HCT116 (cell line): ENCODE measurements around the gene ERC2. TPM values are rescaled to one million over a fixed set of nuclear protein-coding genes. Genes with fewer than 3 reads are reported as not detected.

ENCODE experiments used
- ATAC-seq: fragments of 200-7000 bp; cut with Tn5 transposase; 2 replicates; pipeline ENCODE4 v1.9.1; 2020; ENCODE audit warnings: mild to moderate bottlenecking, moderate library complexity
- BruUV-seq: library from RNA; stranded (reverse); fragments of 400-500 nt; replicated peaks from 2 replicates; lab custom pipeline; 2021; lab: Mats Ljungman, UMichigan
- CTCF ChIA-PET: fragments of 300-600 bp; sonication (Branson Sonifier 250); formaldehyde crosslinking; loops from one replicate; lab custom pipeline; 2021; ENCODE audit warnings: antibody characterized with exemption; lab: Charles Lee
- POLR2A ChIA-PET: fragments of 300-600, 350-600 bp; sonication (Branson Sonifier 250); formaldehyde crosslinking; loops from one replicate; lab custom pipeline; 2021; ENCODE audit warnings: antibody characterized with exemption; lab: Charles Lee
- RAD21 ChIA-PET, 2 experiments: fragments of 300-600 bp; sonication (Branson Sonifier 250); formaldehyde crosslinking; loops; one replicate each; lab custom pipeline; 2023; ENCODE audit warnings: low total read pairs in 2 of 2; ENCODE audit not compliant: uncharacterized antibody in 2 of 2, unreplicated experiment in 2 of 2, low non-redundant PET in 1 of 2; lab: Charles Lee
- DNase-seq: peaks from one replicate; pipeline ENCODE4 v3.0.0-alpha.2; 2010; ENCODE audit warnings: low read depth, low spot score
- H2AFZ ChIP-seq: fragments of 200-600 bp; shearing (Covaris generic), sonication (generic); 2 replicates; pipeline ENCODE4 v1.6.1; 2017; ENCODE audit warnings: low read depth, mixed run types, mixed read lengths, antibody characterized with exemption, low read length; ENCODE audit not compliant: poor library complexity, severe bottlenecking
- H3K27ac ChIP-seq: 2 replicates; pipeline ENCODE4 v1.5.1; 2012; ENCODE audit warnings: low read depth, low read length
- H3K27me3 ChIP-seq: fragments of 200-600 bp; sonication (generic); 2 replicates; pipeline ENCODE4 v1.6.1; 2016; ENCODE audit warnings: mixed run types, low read length, mixed read lengths; ENCODE audit not compliant: insufficient read depth
- H3K36me3 ChIP-seq, 2 experiments: fragments of 200-500 bp in 1 of 2; fragments of 200-600 bp in 1 of 2; sonication (Bioruptor generic) in 1 of 2; sonication (generic) in 1 of 2; 2 replicates each; pipeline versions ENCODE4 v1.5.1 to v1.6.1; 2014 to 2016; ENCODE audit warnings: low read length in 2 of 2, inconsistent platforms in 1 of 2, mixed read lengths in 1 of 2, mixed run types in 1 of 2; ENCODE audit not compliant: insufficient read depth in 2 of 2, control insufficient read depth in 1 of 2
- H3K4me1 ChIP-seq, 2 experiments: fragments of 200-600 bp in 1 of 2; sonication (generic) in 1 of 2; 2 replicates each; pipeline versions ENCODE4 v1.5.1 to v1.6.1; 2012 to 2017; ENCODE audit warnings: low read length in 2 of 2, inconsistent platforms in 1 of 2, mild to moderate bottlenecking in 1 of 2, mixed read lengths in 1 of 2, mixed run types in 1 of 2, moderate library complexity in 1 of 2; ENCODE audit not compliant: insufficient read depth in 2 of 2, control insufficient read depth in 1 of 2
- H3K4me2 ChIP-seq: fragments of 200-600 bp; sonication (generic); 2 replicates; pipeline ENCODE4 v1.6.1; 2017; ENCODE audit warnings: mixed run types, low read length, mixed read lengths
- H3K4me3 ChIP-seq, 2 experiments: fragments of 200-600 bp in 1 of 2; sonication (generic) in 1 of 2; replicated peaks in 1 of 2; 2 replicates each; pipeline ENCODE4 v1.5.1; 2011 to 2016; ENCODE audit warnings: low read length in 2 of 2, control low read depth in 1 of 2, low read depth in 1 of 2, mild to moderate bottlenecking in 1 of 2, mixed read lengths in 1 of 2, mixed run types in 1 of 2
- H3K79me2 ChIP-seq: fragments of 200-600 bp; sonication (generic); 2 replicates; pipeline ENCODE4 v1.6.1; 2017; ENCODE audit warnings: mild to moderate bottlenecking, mixed run types, low read length, moderate library complexity, mixed read lengths; ENCODE audit not compliant: insufficient read depth
- H3K9ac ChIP-seq: fragments of 200-600 bp; sonication (generic); 2 replicates; pipeline ENCODE4 v1.6.1; 2016; ENCODE audit warnings: low read length, mixed read lengths
- H3K9me2 ChIP-seq: fragments of 200-600 bp; sonication (generic), shearing (Covaris generic); 2 replicates; pipeline ENCODE4 v1.6.1; 2017; ENCODE audit warnings: mixed run types, mild to moderate bottlenecking, moderate library complexity; ENCODE audit not compliant: insufficient read depth
- H3K9me3 ChIP-seq, 2 experiments: fragments of 200-500 bp in 1 of 2; fragments of 200-600 bp in 1 of 2; sonication (Bioruptor generic) in 1 of 2; sonication (generic) in 1 of 2; 2 replicates each; pipeline ENCODE4 v1.6.1; 2014 to 2017; ENCODE audit warnings: low read length in 2 of 2, mixed read lengths in 2 of 2, inconsistent platforms in 1 of 2, low read depth in 1 of 2, mild to moderate bottlenecking in 1 of 2, mixed run types in 1 of 2, moderate library complexity in 1 of 2; ENCODE audit not compliant: control insufficient read depth in 1 of 2, insufficient read depth in 1 of 2
- H4K20me1 ChIP-seq: fragments of 200-600 bp; sonication (generic), shearing (Covaris generic); 2 replicates; pipeline ENCODE4 v1.6.1; 2017; ENCODE audit warnings: mixed run types, mild to moderate bottlenecking, moderate library complexity; ENCODE audit not compliant: insufficient read depth
- ATF3 ChIP-seq: IDR thresholded peaks from 2 replicates; pipeline ENCODE4 v1.6.1; 2012
- CTCF ChIP-seq, 3 experiments: fragments of 200-600 bp in 1 of 3; sonication (generic) in 1 of 3; IDR thresholded peaks in 2 of 3; conservative IDR thresholded peaks in 1 of 3; 2 replicates each; pipeline ENCODE4 v1.5.1; 2012 to 2017; ENCODE audit warnings: low read depth in 2 of 3, low read length in 2 of 3, antibody characterized with exemption in 1 of 3, borderline replicate concordance in 1 of 3, control low read depth in 1 of 3, mild to moderate bottlenecking in 1 of 3, mixed read lengths in 1 of 3, mixed run types in 1 of 3, moderate library complexity in 1 of 3; ENCODE audit not compliant: insufficient read depth in 1 of 3
- EGR1 ChIP-seq: IDR thresholded peaks from 2 replicates; pipeline ENCODE4 v1.6.1; 2012; ENCODE audit warnings: low read depth
- EZH2 ChIP-seq: fragments of 200-600 bp; sonication (generic); IDR thresholded peaks from 2 replicates; pipeline ENCODE4 v1.6.1; 2017; ENCODE audit warnings: antibody characterized with exemption, mixed run types
- EZH2phosphoT487 ChIP-seq: fragments of 200-600 bp; IDR thresholded peaks from 2 replicates; pipeline ENCODE4 v1.6.1; 2018; ENCODE audit warnings: antibody characterized with exemption, borderline replicate concordance
- FOSL1 ChIP-seq: IDR thresholded peaks from 2 replicates; pipeline ENCODE4 v1.6.1; 2012; ENCODE audit warnings: low read depth
- POLR2A ChIP-seq: IDR thresholded peaks from 2 replicates; pipeline ENCODE4 v1.7.0; 2011; ENCODE audit warnings: borderline replicate concordance; ENCODE audit not compliant: insufficient read depth, insufficient read length; ENCODE audit errors: extremely low read depth
- POLR2AphosphoS5 ChIP-seq: IDR thresholded peaks from 2 replicates; pipeline ENCODE4 v1.6.1; 2011; ENCODE audit warnings: mild to moderate bottlenecking, low read depth, low read length, moderate library complexity
- RAD21 ChIP-seq: IDR thresholded peaks from 2 replicates; pipeline ENCODE4 v1.6.1; 2012; ENCODE audit warnings: low read depth, mild to moderate bottlenecking
- REST ChIP-seq: IDR thresholded peaks from 2 replicates; pipeline ENCODE4 v1.6.1; 2012; ENCODE audit warnings: low read depth
- SIN3A ChIP-seq: IDR thresholded peaks from 2 replicates; pipeline ENCODE4 v1.6.1; 2012; ENCODE audit warnings: low read depth
- SP1 ChIP-seq: IDR thresholded peaks from 2 replicates; pipeline ENCODE4 v1.6.1; 2012; ENCODE audit warnings: low read depth
- TCF7L2 ChIP-seq: IDR thresholded peaks from 2 replicates; pipeline ENCODE4 v1.7.0; 2011; ENCODE audit warnings: borderline replicate concordance, inconsistent platforms; ENCODE audit not compliant: insufficient read depth, insufficient read length; ENCODE audit errors: extremely low read depth
- ZBTB33 ChIP-seq: IDR thresholded peaks from 2 replicates; pipeline ENCODE4 v1.6.1; 2011; ENCODE audit warnings: mild to moderate bottlenecking, low read length, moderate library complexity; ENCODE audit not compliant: insufficient replicate concordance; ENCODE audit errors: extremely low read depth
- ZFX ChIP-seq: fragments of 450-650 bp; IDR thresholded peaks from 2 replicates; pipeline ENCODE4 v1.6.1; 2017
- ZNF274 ChIP-seq: fragments of 200-500 bp; sonication (Bioruptor generic); IDR thresholded peaks from 2 replicates; pipeline ENCODE4 v1.6.1; 2014; ENCODE audit warnings: mild to moderate bottlenecking, low read depth, low read length, inconsistent platforms
- intact Hi-C: fragments of 100-400 bp; cut with micrococcal nuclease; formaldehyde crosslinking; loops from 2 replicates; pipeline ENCODE4 v1.10.0; 2022
- total RNA-seq: library from RNA; stranded (reverse); gene quantifications from one replicate; pipeline ENCODE4 v1.2.1, GENCODE V29; 2021; ENCODE audit not compliant: unreplicated experiment

The ERC2 gene
- total RNA-seq, 1 experiment from 2014 or later, result not detected

- H3K4me3 ChIP-seq, result no peak overlapping the region
- RAD21 ChIA-PET, result no interaction called here
- H3K36me3 ChIP-seq, result no peaks in the 10 kb centered on the region
- no peak overlapping the region for H2AFZ ChIP-seq
- H3K27me3 ChIP-seq, result no peaks in the 10 kb centered on the region
- ATAC-seq (no peak), DNase-seq (no peak)
- no peaks in the 10 kb centered on the region for H3K79me2 ChIP-seq
- POLR2A ChIA-PET, result no interaction called here
- H3K4me1 ChIP-seq, result no peaks in the 10 kb centered on the region
- no peak overlapping the region for H3K27ac ChIP-seq
- no peaks in the 10 kb centered on the region for H3K9me2 ChIP-seq
- no peaks in the 10 kb centered on the region for H3K9me3 ChIP-seq
- intact Hi-C loops, result no loop called here
- no peaks in the 10 kb centered on the region for H4K20me1 ChIP-seq
- H3K9ac ChIP-seq, result no peak overlapping the region
- no TSS peak for BruUV-seq
- no peak overlapping the region for H3K4me2 ChIP-seq
- CTCF ChIA-PET, result no interaction called here
- no peak for TF ChIP-seq EZH2
- TF ChIP-seq ZFX, result no peak
- no peak for TF ChIP-seq CTCF (IDR thresholded peaks at IDR 0.05 in 2 of 3, conservative IDR thresholded peaks at IDR 0.05 in 1 of 3; ENCODE audit: borderline replicate concordance in 1 of 3, insufficient read depth in 1 of 3, low read depth in 2 of 3, low read length in 2 of 3)
- TF ChIP-seq RAD21, result no peak
- TF ChIP-seq ZBTB33, result no peak
- TF ChIP-seq SIN3A, result no peak
- no peak for TF ChIP-seq REST
- TF ChIP-seq ATF3, result no peak
- no peak for TF ChIP-seq EZH2phosphoT487
- no peak for TF ChIP-seq POLR2AphosphoS5
- no peak for TF ChIP-seq FOSL1
- TF ChIP-seq EGR1, result no peak
- no peak for TF ChIP-seq TCF7L2
- TF ChIP-seq POLR2A, result no peak
- no peak for TF ChIP-seq SP1
- TF ChIP-seq ZNF274, result no peak
Observed at GRCh38 chr3:56107157-56107556, 361.1 kb downstream of the ERC2 start.
